Stimulated activated CD4-positive, alpha-beta T cell treated with anti-CD3 and anti-CD28 coated beads, Interleukin-1b, Interleukin-23, amount 100 ng/mL, for 1 hour (primary cell): ENCODE data around the gene ALG9.

ENCODE experiments used
- DNase-seq, 2 donors: peaks; one replicate each; pipeline ENCODE4 v3.0.0-alpha.2; 2020; ENCODE audit warnings: low read depth in 2 of 2

ALG9 gene

DNA sequence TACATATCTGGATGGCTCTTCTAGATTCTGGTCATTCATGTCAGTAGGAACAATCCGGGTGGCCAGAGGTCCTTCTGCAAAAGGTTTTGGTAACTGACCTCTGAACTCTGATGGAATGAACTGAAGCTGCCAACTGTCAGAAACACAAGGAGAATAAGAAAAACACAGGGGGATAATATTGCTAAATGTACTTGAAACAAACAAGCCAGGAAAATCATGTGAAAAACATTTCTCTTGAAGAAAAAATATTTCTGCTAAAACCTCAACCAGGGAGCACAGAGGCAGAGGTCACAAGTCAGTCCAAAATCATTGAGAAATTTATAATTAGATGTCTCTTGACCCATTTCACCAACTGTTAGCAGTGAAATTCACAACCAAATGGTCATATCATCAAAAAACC lies 35.2 kb downstream of the ALG9 start:
- no peak for DNase-seq

DNA sequence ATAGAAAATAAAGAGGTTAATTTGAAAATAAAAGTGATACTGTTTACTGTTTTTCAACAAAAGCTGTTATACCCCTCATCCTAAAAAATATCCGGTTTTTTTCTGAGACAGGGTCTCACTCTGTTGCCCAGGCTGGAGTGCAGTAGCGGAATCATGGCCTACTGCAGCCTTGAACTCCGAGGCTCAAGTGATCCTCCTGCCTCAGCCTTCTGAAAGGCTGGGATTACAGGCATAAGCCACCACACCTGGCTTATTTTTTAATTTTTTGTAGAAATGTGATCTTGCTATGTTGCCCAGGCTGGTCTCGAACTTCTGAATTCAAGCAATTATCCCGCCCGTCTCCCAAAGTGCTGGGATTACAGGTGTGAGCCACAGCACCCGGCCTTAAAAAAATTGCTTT lies 35.7 kb downstream of the ALG9 start:
- no peak for DNase-seq

DNA sequence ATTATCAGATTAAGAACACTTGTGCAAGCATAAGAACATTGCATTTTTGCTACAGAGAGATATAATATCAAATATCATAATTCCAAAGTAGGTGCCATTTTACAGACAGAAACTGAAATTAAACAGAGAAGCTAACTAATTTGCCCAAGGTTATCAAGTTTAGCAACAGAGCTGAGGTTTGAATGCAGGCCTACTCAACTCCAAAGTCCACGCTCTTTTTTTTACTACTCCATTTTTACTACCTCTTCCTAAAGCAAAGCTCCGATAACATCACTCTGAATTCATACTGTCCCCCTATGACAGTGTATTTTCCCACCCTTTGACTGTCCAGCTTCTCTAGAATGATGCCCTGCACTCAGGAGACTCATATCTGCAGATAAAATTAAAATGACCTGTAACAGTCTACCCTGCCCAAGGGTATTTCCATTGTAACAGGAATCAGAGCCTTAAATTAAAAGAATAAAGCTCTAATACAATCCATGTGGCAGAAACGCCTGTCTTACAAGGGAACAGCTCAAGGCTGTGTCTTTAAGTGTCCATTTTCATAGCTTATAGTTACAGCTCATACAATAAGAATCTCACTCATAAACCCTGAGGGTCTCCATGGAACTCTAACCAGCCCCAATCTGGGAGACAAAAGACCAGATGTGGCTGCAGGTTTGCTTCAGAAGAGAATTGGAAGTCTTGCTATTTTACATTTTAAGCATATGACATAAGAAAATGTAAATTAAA lies 36.8 kb downstream of the ALG9 start:
- DNase-seq, result no peak

DNA sequence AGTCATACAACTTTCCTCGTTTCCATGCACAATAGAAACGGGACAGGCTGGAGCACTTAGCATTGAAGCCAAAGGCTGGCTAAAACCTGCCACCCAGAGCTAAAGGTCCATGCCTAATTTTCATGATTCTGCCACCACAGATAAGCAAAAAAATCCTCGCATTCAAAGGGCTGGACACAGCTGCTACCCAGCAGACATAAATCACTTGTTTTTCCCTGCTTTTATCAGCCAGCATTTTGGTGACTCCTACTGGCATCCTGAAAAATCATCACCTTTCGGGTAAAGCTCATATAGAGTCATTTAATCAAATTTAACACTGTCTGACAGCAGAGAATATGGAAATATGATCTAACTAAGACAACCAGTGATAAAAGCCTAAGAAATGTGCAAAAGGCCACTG lies 37.9 kb downstream of the ALG9 start:
- no peak for DNase-seq

DNA sequence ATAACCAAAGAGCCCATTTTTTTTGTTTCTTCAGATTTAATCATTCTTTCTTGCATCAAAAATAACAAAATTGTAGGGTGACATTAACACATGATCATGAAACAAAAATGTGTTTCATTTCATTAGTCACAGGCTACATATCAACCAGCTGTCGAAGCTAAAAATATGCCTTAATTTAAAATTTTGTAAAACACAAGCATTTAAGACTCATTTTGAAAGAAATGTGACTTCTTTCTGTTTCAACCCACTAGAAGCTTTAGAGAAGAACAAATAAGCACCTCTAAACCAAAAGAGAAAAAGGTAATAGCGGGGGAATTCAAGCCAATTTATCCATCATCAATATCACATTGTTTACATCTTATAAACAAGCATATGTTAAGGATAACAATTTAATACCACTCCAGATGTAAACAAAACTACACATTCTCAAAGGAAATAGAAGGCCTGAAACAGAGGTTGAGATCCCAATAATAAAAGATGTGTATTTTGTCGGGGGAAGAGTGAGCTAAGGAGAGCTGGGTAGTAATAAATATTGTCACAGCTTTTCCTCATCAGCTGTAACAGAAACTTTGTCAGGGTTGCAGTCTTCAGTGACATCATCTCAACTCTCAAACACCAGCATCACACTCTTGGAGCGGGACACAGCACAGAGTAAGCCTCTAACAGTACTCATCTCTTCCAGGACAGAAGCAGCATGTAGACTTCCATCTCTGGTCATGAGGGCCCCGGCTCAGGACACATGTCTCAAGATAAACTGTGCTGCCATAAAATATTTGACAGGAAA lies 42.0 kb downstream of the ALG9 start:
- DNase-seq, result no peak

DNA sequence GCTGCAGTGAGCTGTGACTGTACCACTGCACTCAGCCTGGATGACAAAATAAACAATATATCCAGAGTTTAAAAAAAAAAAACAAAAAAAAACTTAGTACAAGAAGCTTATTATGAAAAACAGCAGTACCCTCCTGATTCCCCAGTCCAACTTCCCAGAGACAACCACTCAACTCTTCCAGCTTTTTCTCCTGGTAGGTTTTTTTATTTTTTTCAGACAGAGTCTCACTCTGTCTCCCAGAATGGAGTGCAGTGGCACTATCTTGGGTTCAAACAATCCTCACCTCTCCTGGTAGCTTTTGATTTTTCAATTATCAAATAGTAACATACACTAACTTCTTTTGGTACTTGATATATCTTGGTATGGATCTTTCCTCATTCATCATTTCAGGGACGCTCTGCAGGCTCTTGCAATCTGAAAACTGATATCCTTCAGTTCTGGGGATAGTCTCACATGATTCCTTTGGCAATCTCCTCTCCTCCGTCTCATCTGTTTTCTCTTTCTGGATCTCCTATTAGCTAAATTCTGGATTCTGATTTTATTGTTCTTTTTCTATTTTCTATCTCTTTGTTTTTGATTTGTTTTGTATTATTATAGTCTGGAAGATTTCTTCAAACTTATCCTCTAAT lies 44.9 kb downstream of the ALG9 start:
- DNase-seq, result no peak

DNA sequence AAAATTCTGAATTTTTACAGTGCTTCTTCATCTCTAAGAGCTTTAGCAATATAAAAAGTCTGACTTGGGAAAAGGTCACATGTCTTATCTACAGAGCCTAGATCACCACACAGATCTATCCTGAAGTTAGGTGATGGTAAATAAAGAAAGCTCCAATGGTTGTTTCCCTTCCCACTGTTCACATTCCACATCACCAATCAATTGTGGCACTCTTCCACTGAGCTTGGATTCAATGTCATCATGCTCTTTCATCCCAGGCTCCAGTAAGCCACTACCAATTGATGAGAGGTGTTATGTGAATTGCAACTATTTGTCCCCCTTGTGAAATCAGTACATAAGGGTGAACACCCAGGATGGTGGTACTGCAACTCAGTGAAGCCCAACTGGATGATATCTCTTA lies 47.8 kb downstream of the ALG9 start:
- no peak for DNase-seq

DNA sequence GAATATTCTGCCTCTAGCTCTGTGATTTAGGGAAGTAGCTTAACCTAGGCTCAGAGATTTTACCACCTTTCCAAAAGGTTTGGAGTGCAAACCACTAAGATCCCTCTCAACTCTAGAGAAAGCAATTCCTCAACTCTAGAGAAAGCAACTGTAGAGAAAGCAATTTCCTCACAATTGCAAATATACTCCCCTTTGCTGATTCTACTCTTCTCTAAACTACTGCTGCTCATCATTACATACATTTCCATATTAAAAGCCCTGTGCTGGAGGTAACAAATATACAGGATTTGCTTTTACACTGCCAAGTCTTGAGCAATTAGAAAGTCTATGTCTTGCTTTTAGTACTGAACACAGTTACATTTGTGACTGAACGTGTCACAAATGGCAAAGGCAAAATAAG lies 48.2 kb downstream of the ALG9 start:
- DNase-seq, result no peak

DNA sequence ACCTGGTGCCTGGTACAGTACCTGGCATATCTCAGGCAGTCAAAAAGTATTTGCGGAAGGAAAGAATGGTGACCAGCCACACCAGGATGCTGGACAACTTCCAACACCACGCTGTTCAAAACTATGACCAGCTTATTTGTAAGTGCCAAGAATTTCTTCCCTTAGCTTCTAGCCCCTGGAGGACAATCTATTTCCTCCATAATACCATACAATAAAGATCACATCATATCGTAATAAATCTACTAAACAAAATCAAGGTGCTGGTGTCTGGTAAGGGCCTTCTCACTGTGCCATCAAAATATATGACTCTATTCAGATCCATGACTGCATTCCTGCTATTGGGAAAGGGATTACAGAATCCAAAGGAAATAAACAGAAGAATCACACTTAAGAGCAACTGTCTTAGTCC lies 51.5 kb downstream of the ALG9 start:
- no peak for DNase-seq

DNA sequence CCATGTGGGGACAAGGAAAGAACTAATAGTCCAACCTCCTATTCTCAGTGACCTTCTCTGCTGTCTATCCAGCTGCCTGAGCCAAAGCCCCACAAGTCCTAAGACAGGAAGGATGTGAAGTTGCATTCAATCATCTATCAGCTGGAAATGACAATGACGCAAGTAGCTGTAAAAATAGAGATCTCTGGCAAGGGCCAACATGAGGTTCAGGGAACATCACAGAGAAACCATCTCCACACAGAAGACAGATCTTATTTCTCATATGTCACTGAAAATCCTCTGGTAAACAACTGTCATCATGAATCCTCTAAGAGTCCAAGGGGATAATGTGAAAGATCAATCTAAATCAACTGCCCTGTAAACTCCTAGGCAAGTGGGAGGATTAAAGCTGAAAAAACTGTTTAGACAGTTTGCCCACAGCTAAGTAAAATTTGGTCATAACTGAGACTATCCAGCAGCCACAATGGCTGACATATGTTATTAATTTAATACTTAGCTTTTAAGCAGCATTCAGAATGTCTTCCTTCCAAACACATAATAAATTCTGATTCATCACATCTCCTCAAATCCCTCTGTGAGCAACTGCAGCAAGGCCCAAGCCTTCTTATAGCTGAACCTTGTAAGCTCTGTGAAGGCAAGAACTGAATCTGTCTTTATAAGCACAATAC lies 52.1 kb downstream of the ALG9 start:
- DNase-seq, result no peak

DNA sequence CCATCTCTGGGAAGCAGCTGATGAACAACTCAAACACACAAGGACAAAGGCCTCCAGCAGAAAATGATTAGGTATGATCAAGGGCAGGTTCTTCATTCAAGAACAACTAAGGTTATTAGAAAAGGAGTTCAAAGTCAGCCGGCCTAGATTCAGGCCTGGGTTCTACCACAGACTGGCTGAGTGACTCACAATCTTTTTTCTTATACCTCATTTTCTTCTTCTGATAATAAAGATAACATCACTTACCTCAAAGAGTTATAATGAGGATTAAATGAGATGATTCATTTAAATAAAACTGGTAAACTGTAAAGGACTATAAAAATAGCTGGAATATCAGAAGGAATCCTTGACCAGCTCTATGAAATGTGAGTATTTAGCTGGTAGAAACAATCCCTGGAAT lies 55.9 kb downstream of the ALG9 start:
- DNase-seq, result no peak

DNA sequence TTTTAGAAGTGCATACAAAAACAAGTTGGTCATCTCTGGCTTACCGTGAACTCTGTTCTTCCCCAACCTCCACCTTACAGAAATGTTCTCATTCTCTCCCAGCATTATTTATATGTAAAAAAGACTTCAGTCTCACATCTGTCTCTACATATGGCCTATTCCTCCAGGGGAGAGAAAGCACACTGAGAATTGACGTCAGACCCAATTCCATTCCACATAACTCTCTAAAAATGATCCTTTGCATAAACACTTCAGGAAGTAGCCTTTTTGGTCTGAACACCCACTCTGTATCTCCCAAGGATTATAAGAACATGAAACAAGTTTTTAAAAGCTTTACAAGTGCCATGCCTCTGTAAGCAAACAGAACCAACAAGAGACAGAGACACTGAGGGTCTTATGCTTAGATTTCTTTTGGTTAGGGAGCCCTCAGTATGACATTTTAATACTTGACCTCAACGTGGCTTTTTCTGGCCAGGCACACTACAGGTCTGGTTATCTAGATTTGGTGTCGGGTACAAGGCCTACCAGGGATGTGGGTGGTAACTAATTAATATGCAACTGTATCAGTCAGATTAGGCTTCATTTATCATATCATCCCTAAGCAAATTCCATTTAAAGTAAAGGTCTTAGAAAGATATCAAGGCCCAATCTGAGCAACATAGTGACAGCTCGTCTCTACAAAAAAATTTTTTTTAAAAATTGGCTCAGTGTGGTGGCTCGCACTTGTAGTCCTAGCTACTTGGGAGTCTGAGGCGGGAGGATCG lies 56.6 kb downstream of the ALG9 start:
- DNase-seq, result no peak

DNA sequence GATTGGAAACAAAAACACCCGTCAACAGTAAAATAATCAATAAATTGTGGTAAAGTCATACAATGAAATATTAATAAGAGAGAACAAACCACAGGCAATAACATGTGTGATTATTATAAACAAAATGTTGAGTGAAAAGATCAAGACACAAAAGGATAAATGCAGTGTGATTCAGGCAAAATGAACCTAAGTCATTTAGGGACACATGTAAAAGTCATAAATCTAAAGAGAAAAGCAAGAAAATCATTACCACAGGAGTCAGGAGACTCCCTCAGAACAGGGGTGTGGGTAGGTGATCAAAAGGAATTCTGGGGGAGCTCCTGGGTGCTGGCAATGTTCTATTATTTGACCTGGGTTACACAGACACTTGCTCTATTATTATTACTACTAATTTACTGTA lies 57.3 kb downstream of the ALG9 start:
- DNase-seq, result no peak

DNA sequence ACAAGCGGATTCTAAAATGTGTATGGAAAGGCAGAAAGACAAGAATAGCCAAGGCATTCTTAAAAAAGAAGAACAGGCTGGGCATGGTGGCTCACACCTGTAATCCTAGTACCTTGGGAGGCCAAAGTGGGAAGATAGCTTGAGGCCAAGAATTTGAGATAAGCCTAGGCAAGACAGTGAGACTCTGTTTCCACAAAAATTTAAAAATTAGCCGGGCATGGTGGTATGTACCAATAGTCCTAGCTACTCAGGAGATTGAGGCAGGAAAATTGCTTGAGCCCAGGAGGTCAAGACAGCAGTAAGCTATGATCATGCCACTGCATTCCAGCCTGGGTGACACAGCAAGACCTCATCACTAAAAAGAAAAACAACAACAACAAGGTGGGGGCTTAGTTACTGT lies 59.2 kb downstream of the ALG9 start:
- DNase-seq, result no peak

DNA sequence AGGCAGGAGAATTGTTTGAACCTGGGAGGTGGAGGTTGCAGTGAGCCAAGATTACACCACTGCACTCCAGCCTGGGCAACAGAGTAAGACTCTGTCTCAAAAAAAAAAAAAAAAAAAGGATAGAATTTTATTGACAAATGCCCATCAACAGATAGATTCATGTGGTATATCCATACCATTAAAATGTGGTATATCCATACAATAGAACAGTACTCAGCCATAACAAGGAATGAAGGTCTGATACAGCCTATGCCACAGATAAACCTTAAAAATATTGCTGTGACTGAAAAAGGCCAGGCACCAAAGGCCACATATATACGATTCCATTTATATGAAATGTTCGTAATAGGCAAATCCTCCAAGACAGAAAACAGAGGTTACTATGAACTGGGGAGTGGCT lies 59.9 kb downstream of the ALG9 start:
- DNase-seq, result no peak

DNA sequence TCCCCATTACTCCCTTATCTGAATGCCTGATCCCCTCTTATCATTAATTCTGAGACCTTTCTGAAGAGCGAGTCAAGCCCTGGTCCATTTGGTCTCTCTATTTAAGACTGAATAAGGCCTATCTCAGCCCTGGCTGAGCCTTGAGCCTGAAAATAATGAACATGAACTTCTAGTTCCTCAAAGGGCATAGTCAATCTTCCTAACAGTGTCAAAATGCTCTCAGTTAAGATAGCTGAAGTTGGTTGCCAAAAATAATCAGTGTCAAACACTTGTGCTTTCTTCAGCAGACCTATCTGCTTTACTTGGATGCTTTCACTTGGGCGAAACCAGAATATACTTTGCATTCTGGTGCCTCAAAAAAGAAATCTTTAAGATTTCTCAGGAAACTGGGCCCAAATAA lies 62.5 kb downstream of the ALG9 start:
- no peak for DNase-seq

DNA sequence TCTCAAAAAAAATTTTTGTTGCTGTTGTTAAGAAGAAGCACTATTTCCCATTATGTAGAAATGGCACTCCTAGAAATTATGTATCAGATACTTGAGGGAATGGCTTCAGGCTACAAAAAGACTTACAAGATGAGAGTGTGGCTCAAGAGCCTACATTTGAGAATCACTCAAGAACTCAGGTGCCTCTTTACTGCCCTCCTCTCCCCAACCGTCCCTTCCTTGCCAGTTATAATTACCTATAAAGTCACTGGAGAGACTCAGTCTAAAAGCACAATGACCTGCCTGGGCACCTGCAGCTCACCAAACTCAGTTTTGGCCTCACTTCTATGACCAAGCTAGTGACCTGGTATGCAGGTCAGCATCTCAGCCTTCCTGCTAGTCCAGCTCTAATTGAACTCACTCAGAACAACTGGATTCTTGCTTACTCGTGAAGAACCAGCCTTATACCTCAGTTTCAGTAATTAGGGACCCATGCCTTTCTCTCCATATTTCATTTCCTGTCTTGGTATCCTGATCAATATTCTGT lies 63.3 kb downstream of the ALG9 start:
- no peak for DNase-seq

DNA sequence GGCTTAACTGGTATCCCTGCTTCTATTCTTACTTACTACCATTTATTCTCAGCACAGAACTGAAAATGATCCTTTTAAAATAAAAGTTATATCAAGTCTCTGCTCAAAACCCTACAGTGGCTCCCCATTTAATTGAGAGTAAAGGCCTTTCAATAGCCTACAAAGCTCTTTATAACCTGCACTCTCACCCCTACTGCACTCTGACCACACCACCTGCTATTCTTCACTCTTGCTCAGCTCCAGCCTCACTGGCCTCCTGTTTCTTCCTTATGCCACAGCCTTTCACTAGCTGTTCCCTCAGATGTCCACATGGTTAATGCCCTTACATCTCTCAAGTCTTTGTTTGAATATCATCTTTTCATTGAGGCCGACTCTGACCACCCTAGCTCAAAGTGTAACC lies 64.3 kb downstream of the ALG9 start:
- DNase-seq, result no peak

DNA sequence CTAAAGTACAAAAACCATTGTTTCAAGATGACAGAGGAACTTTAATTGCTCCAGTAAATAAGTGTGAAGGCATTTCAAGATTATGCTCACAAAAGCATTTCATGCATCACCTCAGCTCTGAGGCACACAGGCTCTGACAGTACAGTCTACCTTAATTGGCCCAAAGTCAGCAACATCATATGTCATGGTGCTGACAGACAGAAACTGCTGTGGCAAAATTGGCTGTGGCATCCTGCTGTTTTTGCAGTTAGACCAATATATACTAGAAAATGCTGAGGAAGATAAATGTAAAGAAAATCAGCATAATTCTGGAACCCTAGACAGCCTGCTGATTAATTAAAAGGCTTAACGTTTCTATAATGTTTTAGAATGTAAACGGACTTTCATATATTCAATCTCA lies 70.2 kb downstream of the ALG9 start:
- DNase-seq, result no peak

DNA sequence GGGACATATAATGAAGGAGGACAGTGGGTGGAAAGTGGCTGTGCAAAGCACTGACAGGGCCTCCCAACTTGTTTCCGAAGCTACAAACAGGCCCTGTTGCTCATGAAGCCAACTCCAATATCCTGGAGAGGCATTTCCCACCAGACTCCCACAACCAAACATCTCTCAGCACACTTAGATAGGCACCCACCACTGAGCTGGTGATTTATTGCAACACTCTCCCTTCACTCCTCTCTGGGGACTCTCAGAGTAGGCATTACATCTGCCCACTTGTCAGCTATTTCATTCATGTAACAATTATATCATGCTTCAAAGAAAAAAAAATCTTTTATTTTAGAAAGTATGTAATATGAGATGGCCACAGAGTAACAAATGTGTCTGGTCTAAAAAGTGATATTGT lies 73.1 kb downstream of the ALG9 start:
- no peak for DNase-seq

DNA sequence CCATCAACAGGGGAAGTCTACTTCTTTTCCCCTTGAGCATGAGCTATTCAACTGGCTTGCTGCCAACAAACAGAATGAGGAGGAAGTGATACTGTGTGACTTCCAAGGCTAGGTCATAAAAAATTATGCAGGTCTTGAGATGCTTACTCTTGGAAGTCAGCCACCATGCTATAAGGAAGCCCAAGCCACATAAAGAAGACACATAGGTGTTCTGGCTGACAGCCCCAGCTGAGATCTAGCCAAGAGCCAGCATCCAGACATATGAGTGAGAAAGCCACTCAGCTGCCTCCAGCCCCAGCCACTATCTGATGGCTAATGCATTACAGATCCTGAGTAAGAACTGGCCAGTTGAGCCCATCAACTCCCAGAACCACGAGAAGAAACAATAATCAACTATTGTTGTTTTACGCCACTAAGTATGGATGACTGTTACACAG lies 74.2 kb downstream of the ALG9 start:
- no peak for DNase-seq

DNA sequence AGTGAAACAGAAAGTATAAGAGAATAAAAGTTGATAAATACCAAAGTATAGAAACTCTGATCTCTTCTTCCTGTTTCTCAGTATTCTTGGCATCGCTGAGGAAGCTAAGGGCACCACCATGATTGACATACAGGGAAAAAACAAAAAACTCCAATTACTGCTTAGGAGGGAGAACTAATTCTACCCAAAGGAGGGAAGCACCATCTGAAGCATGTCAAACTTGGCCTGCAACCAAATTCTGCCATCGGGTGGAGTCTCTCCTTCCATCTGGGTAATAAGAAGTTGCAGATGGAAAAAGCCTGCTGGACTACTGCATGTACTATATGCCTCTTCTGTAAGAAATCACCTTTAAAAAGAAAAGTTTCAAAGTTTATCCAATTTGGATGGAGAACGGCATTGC lies 74.7 kb downstream of the ALG9 start:
- no peak for DNase-seq
